Liver (tissue), 9 donors: ENCODE data around the gene KIF15. TPM values are rescaled to one million over a fixed set of nuclear protein-coding genes. Genes with fewer than 3 reads are reported as not detected.

ENCODE experiments used
- DNase-seq: peaks from one replicate; pipeline ENCODE4 v3.0.0-alpha.2; 2017; ENCODE audit warnings: low spot score
- H3K27ac ChIP-seq, 2 donors: one replicate each; pipeline ENCODE4 v1.7.0; 2013; ENCODE audit warnings: inconsistent platforms in 2 of 2, low read length in 2 of 2, control low read depth in 1 of 2, low read depth in 1 of 2, mild to moderate bottlenecking in 1 of 2
- H3K27me3 ChIP-seq, 4 donors: one replicate each; pipeline versions ENCODE4 v1.6.1 to v1.7.0; 2013; ENCODE audit warnings: low read length in 3 of 4, inconsistent platforms in 1 of 4, mild to moderate bottlenecking in 1 of 4, moderate library complexity in 1 of 4; ENCODE audit not compliant: control insufficient read depth in 4 of 4, insufficient read depth in 4 of 4
- H3K36me3 ChIP-seq, 4 donors: one replicate each; pipeline versions ENCODE4 v1.6.1 to v1.7.0; 2013; ENCODE audit warnings: low read length in 3 of 4, mild to moderate bottlenecking in 3 of 4, low read depth in 1 of 4, moderate library complexity in 1 of 4; ENCODE audit not compliant: control insufficient read depth in 4 of 4, insufficient read depth in 3 of 4
- H3K4me1 ChIP-seq, 4 donors: one replicate each; pipeline versions ENCODE4 v1.6.1 to v1.7.0; 2013; ENCODE audit warnings: low read length in 3 of 4, mild to moderate bottlenecking in 3 of 4, moderate library complexity in 1 of 4; ENCODE audit not compliant: control insufficient read depth in 4 of 4, insufficient read depth in 4 of 4
- H3K4me3 ChIP-seq, 3 donors: one replicate each; pipeline versions ENCODE4 v1.6.1 to v1.7.0; 2013; ENCODE audit warnings: low read length in 3 of 3, control low read depth in 1 of 3, low read depth in 1 of 3, mild to moderate bottlenecking in 1 of 3
- H3K9ac ChIP-seq, 2 donors: one replicate each; pipeline ENCODE4 v1.7.0; 2013; ENCODE audit warnings: low read length in 2 of 2, mild to moderate bottlenecking in 2 of 2, moderate library complexity in 2 of 2, control low read depth in 1 of 2, low read depth in 1 of 2
- H3K9me3 ChIP-seq, 4 donors: one replicate each; pipeline versions ENCODE4 v1.6.1 to v1.7.0; 2013; ENCODE audit warnings: low read length in 3 of 4; ENCODE audit not compliant: control insufficient read depth in 4 of 4
- FOXA2 ChIP-seq: IDR thresholded peaks from 2 replicates; pipeline ENCODE4 v1.6.1; 2016; ENCODE audit warnings: antibody characterized with exemption
- GABPA ChIP-seq, 2 donors: IDR thresholded peaks in 1 of 2; conservative IDR thresholded peaks in 1 of 2; 2 replicates each; pipeline ENCODE4 v1.6.1; 2016; ENCODE audit warnings: antibody characterized with exemption in 2 of 2, mild to moderate bottlenecking in 1 of 2, moderate library complexity in 1 of 2
- HNF4A ChIP-seq, 2 donors: conservative IDR thresholded peaks; 2 replicates each; pipeline ENCODE4 v1.6.1; 2016; ENCODE audit warnings: antibody characterized with exemption in 2 of 2, mild to moderate bottlenecking in 2 of 2
- HNF4G ChIP-seq: IDR thresholded peaks from 2 replicates; pipeline ENCODE4 v1.6.1; 2016; ENCODE audit warnings: antibody characterized with exemption
- JUND ChIP-seq, 2 donors: IDR thresholded peaks; 2 replicates each; pipeline ENCODE4 v1.6.1; 2016; ENCODE audit warnings: antibody characterized with exemption in 2 of 2
- NR2F2 ChIP-seq: IDR thresholded peaks from 2 replicates; pipeline ENCODE4 v1.6.1; 2016; ENCODE audit warnings: antibody characterized with exemption
- RAD21 ChIP-seq, 2 donors: IDR thresholded peaks; 2 replicates each; pipeline ENCODE4 v1.6.1; 2016; ENCODE audit warnings: antibody characterized with exemption in 2 of 2, mild to moderate bottlenecking in 2 of 2
- SP1 ChIP-seq: IDR thresholded peaks from 2 replicates; pipeline ENCODE4 v1.6.1; 2018; ENCODE audit warnings: antibody characterized with exemption, mild to moderate bottlenecking
- YY1 ChIP-seq: IDR thresholded peaks from 2 replicates; pipeline ENCODE4 v1.6.1; 2016; ENCODE audit warnings: antibody characterized with exemption, mild to moderate bottlenecking
- WGBS: extraction: QIAGEN DNeasy Blood & Tissue Kit; methylation state at CpG from one replicate; pipeline ENCODE4 v1.1.7; 2013; 5-methylcytosine and 5-hydroxymethylcytosine counted together
- polyA plus RNA-seq, 2 donors: library from polyadenylated mRNA; stranded (reverse) in 1 of 2; unstranded in 1 of 2; fragments of 200-250 nt in 1 of 2; fragments of >200 nt in 1 of 2; fragmentation: Nextera tagmentation in 1 of 2; extraction: Ambion mirVana in 1 of 2; gene quantifications; one replicate each; pipeline versions ENCODE4 v1.2.1 to v1.2.3, GENCODE V29; 2013 to 2015
- total RNA-seq, 2 donors: library from RNA; depleted of rRNA; stranded (reverse); fragments of >200 nt; gene quantifications; one replicate each; pipeline ENCODE4 v1.2.3, GENCODE V29; 2014
- TF ChIP-seq, protein P1 (sequence below): IDR thresholded peaks from 2 replicates; pipeline ENCODE4 v1.6.1; 2016; ENCODE audit warnings: antibody characterized with exemption
- TF ChIP-seq, protein P2 (sequence below): IDR thresholded peaks from 2 replicates; pipeline ENCODE4 v1.6.1; 2016; ENCODE audit warnings: antibody characterized with exemption
- TF ChIP-seq, protein P3 (sequence below): IDR thresholded peaks from 2 replicates; pipeline ENCODE4 v1.6.1; 2016; ENCODE audit warnings: antibody characterized with exemption
- TF ChIP-seq, protein P4 (sequence below): IDR thresholded peaks from 2 replicates; pipeline ENCODE4 v1.6.1; 2016; ENCODE audit warnings: antibody characterized with exemption, mild to moderate bottlenecking
- TF ChIP-seq, protein P5 (sequence below): fragments of 150-350 bp; IDR thresholded peaks from 2 replicates; pipeline ENCODE4 v1.5.1; 2017; ENCODE audit warnings: improper control_type of control experiment, low read depth, low read length; ENCODE audit not compliant: missing input control
- donor health status: healthy.
- donor health status: healthy.
- donor health status: healthy.
- donor health status: healthy.
- donor health status: healthy.

KIF15 gene
- total and polyA plus RNA-seq, 4 donors: under 0.01 to 15.9 (median 0.24) TPM

DNA sequence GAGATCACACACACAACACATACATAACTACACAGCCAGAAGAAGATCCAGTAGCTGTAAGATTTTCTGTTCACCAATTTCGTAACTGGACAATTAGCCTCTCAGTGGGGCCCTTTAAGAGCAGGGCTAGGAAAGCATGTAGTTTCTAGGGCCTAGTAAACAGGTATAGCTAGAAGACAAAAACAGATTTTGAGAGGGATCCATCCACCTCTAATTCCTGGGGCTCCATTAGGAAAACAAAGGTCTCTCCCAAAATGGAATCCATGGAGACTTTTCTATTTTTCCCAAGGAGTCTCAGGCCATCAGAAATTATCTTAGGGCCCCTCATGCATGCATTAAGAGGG lies 10.5 kb downstream of the KIF15 start:
- no peak for TF ChIP-seq FOXA2
- TF ChIP-seq, protein P1, sequence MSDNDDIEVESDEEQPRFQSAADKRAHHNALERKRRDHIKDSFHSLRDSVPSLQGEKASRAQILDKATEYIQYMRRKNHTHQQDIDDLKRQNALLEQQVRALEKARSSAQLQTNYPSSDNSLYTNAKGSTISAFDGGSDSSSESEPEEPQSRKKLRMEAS: no peak
- TF ChIP-seq, protein P2, sequence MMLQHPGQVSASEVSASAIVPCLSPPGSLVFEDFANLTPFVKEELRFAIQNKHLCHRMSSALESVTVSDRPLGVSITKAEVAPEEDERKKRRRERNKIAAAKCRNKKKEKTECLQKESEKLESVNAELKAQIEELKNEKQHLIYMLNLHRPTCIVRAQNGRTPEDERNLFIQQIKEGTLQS: no peak
- no peak for TF ChIP-seq SP1
- TF ChIP-seq GABPA (IDR thresholded peaks at IDR 0.05 in 1 of 2, conservative IDR thresholded peaks at IDR 0.05 in 1 of 2): no peak
- TF ChIP-seq JUND (IDR thresholded peaks at IDR 0.05): no peak
- no peak for TF ChIP-seq YY1
- DNase-seq: no peak
- H3K9me3 ChIP-seq: peaks cover 14 to 32% (median 16%) of the 10 kb centered on the region in 4 donors
- no peak overlapping the region for H3K4me3 ChIP-seq
- WGBS: 100% methylated on average over 1 of the region's 1 CpG
- H3K27ac ChIP-seq: no peak overlapping the region
- H3K36me3 ChIP-seq: no peaks in the 10 kb centered on the region
- H3K4me1 ChIP-seq: no peaks in the 10 kb centered on the region
- no peak overlapping the region for H3K9ac ChIP-seq
- no peaks in the 10 kb centered on the region for H3K27me3 ChIP-seq

DNA sequence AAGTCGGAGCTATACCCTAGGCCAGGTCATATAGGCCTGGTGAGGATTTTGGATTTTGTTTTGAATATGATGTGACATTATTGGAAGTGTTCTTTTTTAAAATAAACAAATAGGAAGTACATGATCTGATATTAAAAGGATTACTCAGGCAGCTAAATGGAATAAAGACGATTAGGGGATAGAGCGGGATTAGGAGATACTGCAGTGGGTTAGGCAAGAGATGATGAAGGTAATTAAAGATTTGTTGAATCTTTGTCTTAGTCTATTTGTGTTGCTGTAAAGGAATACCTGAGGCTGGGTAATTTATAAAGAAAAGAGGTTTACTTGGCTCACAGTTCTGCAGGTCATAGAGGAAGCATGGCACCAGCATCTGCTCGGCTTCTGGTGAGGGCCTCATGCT lies 21.3 kb downstream of the KIF15 start:
- TF ChIP-seq HNF4G: no peak
- Histone ChIP-seq H3K9ac (no peak overlapping the region), H3K27ac (no peak overlapping the region), H3K4me1 (no peaks in the 10 kb centered on the region), H3K4me3 (no peak overlapping the region), H3K36me3 (no peaks in the 10 kb centered on the region), H3K27me3 (no peaks in the 10 kb centered on the region), H3K9me3 (no peaks in the 10 kb centered on the region)
- 94% methylated on average over 4 of the region's 4 CpGs for WGBS
- DNase-seq: no peak

DNA sequence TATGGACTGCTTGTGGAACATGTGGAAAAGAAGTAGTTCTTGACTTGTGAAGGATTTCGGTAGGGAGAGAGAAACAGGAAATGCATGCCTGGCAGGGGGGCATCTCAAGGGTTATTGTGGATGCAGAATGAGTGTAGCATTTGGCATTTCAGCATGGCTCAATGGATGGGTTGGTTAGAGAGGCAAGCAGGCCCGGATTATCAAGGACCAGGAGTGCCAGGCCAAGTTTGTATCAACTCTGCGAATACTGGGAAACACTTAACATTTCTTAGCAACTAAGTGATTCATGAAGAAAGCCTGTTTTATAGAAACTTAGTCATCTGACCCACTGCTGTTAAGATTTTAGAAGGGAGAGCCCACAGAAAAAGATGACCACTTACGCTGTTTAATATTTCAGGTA lies 33.6 kb downstream of the KIF15 start:
- no peak overlapping the region for H3K4me3 ChIP-seq
- TF ChIP-seq RAD21 (IDR thresholded peaks at IDR 0.05) (no peak), GABPA (IDR thresholded peaks at IDR 0.05 in 1 of 2, conservative IDR thresholded peaks at IDR 0.05 in 1 of 2) (no peak), HNF4A (conservative IDR thresholded peaks at IDR 0.05) (no peak), NR2F2 (no peak), JUND (IDR thresholded peaks at IDR 0.05) (no peak)
- TF ChIP-seq, protein P3, sequence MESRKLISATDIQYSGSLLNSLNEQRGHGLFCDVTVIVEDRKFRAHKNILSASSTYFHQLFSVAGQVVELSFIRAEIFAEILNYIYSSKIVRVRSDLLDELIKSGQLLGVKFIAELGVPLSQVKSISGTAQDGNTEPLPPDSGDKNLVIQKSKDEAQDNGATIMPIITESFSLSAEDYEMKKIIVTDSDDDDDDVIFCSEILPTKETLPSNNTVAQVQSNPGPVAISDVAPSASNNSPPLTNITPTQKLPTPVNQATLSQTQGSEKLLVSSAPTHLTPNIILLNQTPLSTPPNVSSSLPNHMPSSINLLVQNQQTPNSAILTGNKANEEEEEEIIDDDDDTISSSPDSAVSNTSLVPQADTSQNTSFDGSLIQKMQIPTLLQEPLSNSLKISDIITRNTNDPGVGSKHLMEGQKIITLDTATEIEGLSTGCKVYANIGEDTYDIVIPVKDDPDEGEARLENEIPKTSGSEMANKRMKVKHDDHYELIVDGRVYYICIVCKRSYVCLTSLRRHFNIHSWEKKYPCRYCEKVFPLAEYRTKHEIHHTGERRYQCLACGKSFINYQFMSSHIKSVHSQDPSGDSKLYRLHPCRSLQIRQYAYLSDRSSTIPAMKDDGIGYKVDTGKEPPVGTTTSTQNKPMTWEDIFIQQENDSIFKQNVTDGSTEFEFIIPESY: no peak
- TF ChIP-seq, protein P2: no peak
- TF ChIP-seq, protein P4, sequence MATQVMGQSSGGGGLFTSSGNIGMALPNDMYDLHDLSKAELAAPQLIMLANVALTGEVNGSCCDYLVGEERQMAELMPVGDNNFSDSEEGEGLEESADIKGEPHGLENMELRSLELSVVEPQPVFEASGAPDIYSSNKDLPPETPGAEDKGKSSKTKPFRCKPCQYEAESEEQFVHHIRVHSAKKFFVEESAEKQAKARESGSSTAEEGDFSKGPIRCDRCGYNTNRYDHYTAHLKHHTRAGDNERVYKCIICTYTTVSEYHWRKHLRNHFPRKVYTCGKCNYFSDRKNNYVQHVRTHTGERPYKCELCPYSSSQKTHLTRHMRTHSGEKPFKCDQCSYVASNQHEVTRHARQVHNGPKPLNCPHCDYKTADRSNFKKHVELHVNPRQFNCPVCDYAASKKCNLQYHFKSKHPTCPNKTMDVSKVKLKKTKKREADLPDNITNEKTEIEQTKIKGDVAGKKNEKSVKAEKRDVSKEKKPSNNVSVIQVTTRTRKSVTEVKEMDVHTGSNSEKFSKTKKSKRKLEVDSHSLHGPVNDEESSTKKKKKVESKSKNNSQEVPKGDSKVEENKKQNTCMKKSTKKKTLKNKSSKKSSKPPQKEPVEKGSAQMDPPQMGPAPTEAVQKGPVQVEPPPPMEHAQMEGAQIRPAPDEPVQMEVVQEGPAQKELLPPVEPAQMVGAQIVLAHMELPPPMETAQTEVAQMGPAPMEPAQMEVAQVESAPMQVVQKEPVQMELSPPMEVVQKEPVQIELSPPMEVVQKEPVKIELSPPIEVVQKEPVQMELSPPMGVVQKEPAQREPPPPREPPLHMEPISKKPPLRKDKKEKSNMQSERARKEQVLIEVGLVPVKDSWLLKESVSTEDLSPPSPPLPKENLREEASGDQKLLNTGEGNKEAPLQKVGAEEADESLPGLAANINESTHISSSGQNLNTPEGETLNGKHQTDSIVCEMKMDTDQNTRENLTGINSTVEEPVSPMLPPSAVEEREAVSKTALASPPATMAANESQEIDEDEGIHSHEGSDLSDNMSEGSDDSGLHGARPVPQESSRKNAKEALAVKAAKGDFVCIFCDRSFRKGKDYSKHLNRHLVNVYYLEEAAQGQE: no peak
- TF ChIP-seq, protein P5, sequence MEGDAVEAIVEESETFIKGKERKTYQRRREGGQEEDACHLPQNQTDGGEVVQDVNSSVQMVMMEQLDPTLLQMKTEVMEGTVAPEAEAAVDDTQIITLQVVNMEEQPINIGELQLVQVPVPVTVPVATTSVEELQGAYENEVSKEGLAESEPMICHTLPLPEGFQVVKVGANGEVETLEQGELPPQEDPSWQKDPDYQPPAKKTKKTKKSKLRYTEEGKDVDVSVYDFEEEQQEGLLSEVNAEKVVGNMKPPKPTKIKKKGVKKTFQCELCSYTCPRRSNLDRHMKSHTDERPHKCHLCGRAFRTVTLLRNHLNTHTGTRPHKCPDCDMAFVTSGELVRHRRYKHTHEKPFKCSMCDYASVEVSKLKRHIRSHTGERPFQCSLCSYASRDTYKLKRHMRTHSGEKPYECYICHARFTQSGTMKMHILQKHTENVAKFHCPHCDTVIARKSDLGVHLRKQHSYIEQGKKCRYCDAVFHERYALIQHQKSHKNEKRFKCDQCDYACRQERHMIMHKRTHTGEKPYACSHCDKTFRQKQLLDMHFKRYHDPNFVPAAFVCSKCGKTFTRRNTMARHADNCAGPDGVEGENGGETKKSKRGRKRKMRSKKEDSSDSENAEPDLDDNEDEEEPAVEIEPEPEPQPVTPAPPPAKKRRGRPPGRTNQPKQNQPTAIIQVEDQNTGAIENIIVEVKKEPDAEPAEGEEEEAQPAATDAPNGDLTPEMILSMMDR: no peak
- no peaks in the 10 kb centered on the region for H3K36me3 ChIP-seq
- WGBS: 94% methylated on average over 4 of the region's 4 CpGs
- DNase-seq: no peak
- no peak overlapping the region for H3K9ac ChIP-seq
- no peaks in the 10 kb centered on the region for H3K9me3 ChIP-seq
- no peak overlapping the region for H3K27ac ChIP-seq
- H3K4me1 ChIP-seq: no peaks in the 10 kb centered on the region
- H3K27me3 ChIP-seq: no peaks in the 10 kb centered on the region
